Uterus (tissue), 4 donors: ENCODE results near the gene STPG4. TPM values are rescaled to one million over a fixed set of nuclear protein-coding genes. Genes with fewer than 3 reads are reported as not detected.
"Not testable (repeated sequence)": the region's sequence is repeated elsewhere in the genome, so short reads cannot be mapped to it uniquely, and the experiment has no call there.

Source experiments
- DNase-seq, 2 donors: peaks; one replicate each; pipeline ENCODE4 v3.0.0-alpha.2; 2019 to 2020
- H3K27ac ChIP-seq, 2 donors: fragments of 200-600 bp; sonication (generic); 1 replicate in 1 of 2; 2 replicates in 1 of 2; pipeline ENCODE4 v1.5.1; 2016 to 2018
- H3K27me3 ChIP-seq, 2 donors: fragments of 200-600 bp; sonication (generic); one replicate each; pipeline ENCODE4 v1.5.1; 2018 to 2019; ENCODE audit warnings: control low read depth in 1 of 2
- H3K36me3 ChIP-seq, 2 donors: fragments of 200-600 bp; sonication (generic); one replicate each; pipeline ENCODE4 v1.5.1; 2019; ENCODE audit warnings: control low read depth in 1 of 2
- H3K4me1 ChIP-seq, 2 donors: fragments of 200-600 bp; sonication (generic); one replicate each; pipeline ENCODE4 v1.5.1; 2018 to 2019; ENCODE audit warnings: control low read depth in 1 of 2
- H3K4me3 ChIP-seq, 2 donors: fragments of 200-600 bp; sonication (generic); 1 replicate in 1 of 2; 2 replicates in 1 of 2; pipeline ENCODE4 v1.5.1; 2018 to 2019; ENCODE audit warnings: mild to moderate bottlenecking in 1 of 2
- H3K9me3 ChIP-seq, 2 donors: fragments of 200-600 bp; sonication (generic); one replicate each; pipeline ENCODE4 v1.5.1; 2019; ENCODE audit warnings: control low read depth in 1 of 2
- CTCF ChIP-seq, 4 experiments: fragments of 200-600 bp in 2 of 4; fragments of 450-650 bp in 2 of 4; sonication (generic) in 2 of 4; IDR thresholded peaks; one replicate each; pipeline ENCODE4 v1.5.1; 2016 to 2019; ENCODE audit warnings: antibody characterized with exemption in 4 of 4, mild to moderate bottlenecking in 2 of 4, moderate library complexity in 1 of 4
- POLR2A ChIP-seq, 2 donors: fragments of 450-650 bp; IDR thresholded peaks; one replicate each; pipeline ENCODE4 v1.6.1; 2016; ENCODE audit warnings: antibody characterized with exemption in 2 of 2, mild to moderate bottlenecking in 1 of 2, moderate library complexity in 1 of 2
- intact Hi-C: fragments of 100-400 bp; cut with DNase I; formaldehyde crosslinking; loops from one replicate; pipeline ENCODE4 v1.15.1; 2023; ENCODE audit warnings: low total_unique reads
- total RNA-seq, 4 donors: library from RNA; depleted of rRNA in 3 of 4; stranded (reverse); fragments of >200 nt in 3 of 4; gene quantifications; one replicate each; pipeline versions ENCODE4 v1.1.0 to v1.2.4, GENCODE V29; 2014 to 2023
- donor health status: DM: yes; HTN: yes; CAD: no.

The STPG4 gene
- total RNA-seq, 4 donors from 2014 or later = 1.0 TPM; not detected in 3

GRCh38 chr2:47190188-47190881 is 35.2 kb upstream of the STPG4 start:
- TF ChIP-seq CTCF (IDR thresholded peaks at IDR 0.05) = no peak
- TF ChIP-seq POLR2A (IDR thresholded peaks at IDR 0.05) = no peak
- intact Hi-C loops = no loop called here
- H3K36me3 ChIP-seq = no peaks in the 10 kb centered on the region
- H3K9me3 ChIP-seq = no peaks in the 10 kb centered on the region
- H3K4me3 ChIP-seq = no peak overlapping the region
- H3K4me1 ChIP-seq = peaks cover 8% of the 10 kb centered on the region in 2 donors
- peak overlapping the region; percentile 71 to 89 for H3K27ac ChIP-seq
- DNase-seq = no peak
- H3K27me3 ChIP-seq = no peaks in the 10 kb centered on the region

- peak overlapping the region; percentile 71 to 89 for H3K27ac ChIP-seq
- no peak for DNase-seq
- peaks cover 8% of the 10 kb centered on the region in 2 donors for H3K4me1 ChIP-seq
- no peaks in the 10 kb centered on the region for H3K36me3 ChIP-seq
- TF ChIP-seq POLR2A (IDR thresholded peaks at IDR 0.05) (no peak), CTCF (IDR thresholded peaks at IDR 0.05) (no peak)
- no peak overlapping the region for H3K4me3 ChIP-seq
- intact Hi-C loops = no loop called here
- H3K9me3 ChIP-seq = no peaks in the 10 kb centered on the region
- H3K27me3 ChIP-seq = no peaks in the 10 kb centered on the region
Measured at GRCh38 chr2:47189635-47190034, 34.5 kb upstream of the STPG4 start.

GRCh38 chr2:47187069-47187468 is 32.0 kb upstream of the STPG4 start:
- H3K27ac ChIP-seq = no peak overlapping the region
- H3K9me3 ChIP-seq = no peaks in the 10 kb centered on the region
- peaks cover 0 to 8% of the 10 kb centered on the region in 2 donors for H3K4me1 ChIP-seq
- intact Hi-C loops = no loop called here
- H3K27me3 ChIP-seq = no peaks in the 10 kb centered on the region
- no peaks in the 10 kb centered on the region for H3K36me3 ChIP-seq
- H3K4me3 ChIP-seq = no peak overlapping the region
- no peak for DNase-seq
- TF ChIP-seq POLR2A (IDR thresholded peaks at IDR 0.05) = no peak
- no peak for TF ChIP-seq CTCF (IDR thresholded peaks at IDR 0.05)

GRCh38 chr2:47186351-47186750 is 31.2 kb upstream of the STPG4 start:
- Histone ChIP-seq H3K9me3 (no peaks in the 10 kb centered on the region), H3K4me3 (no peak overlapping the region), H3K4me1 (peaks cover 0 to 8% of the 10 kb centered on the region in 2 donors), H3K36me3 (no peaks in the 10 kb centered on the region), H3K27me3 (no peaks in the 10 kb centered on the region), H3K27ac (no peak overlapping the region)
- TF ChIP-seq CTCF (IDR thresholded peaks at IDR 0.05) (no peak), POLR2A (IDR thresholded peaks at IDR 0.05) (no peak)
- DNase-seq = no peak
- intact Hi-C loops = no loop called here

- H3K4me1 ChIP-seq, intact Hi-C loops, H3K27ac ChIP-seq, H3K36me3 ChIP-seq, H3K9me3 ChIP-seq, H3K27me3 ChIP-seq, H3K4me3 ChIP-seq, DNase-seq: not testable (repeated sequence)
Measured at GRCh38 chr2:47185098-47185497, 30.0 kb upstream of the STPG4 start.

GRCh38 chr2:47181176-47181575 is 26.1 kb upstream of the STPG4 start:
- TF ChIP-seq POLR2A (IDR thresholded peaks at IDR 0.05) = no peak
- H3K9me3 ChIP-seq = no peaks in the 10 kb centered on the region
- intact Hi-C loops = no loop called here
- H3K36me3 ChIP-seq = no peaks in the 10 kb centered on the region
- no peak for DNase-seq
- no peak overlapping the region for H3K27ac ChIP-seq
- H3K27me3 ChIP-seq = no peaks in the 10 kb centered on the region
- H3K4me3 ChIP-seq = no peak overlapping the region
- no peaks in the 10 kb centered on the region for H3K4me1 ChIP-seq
